ENCODE data around the gene GOLGA6L7.

DNA sequence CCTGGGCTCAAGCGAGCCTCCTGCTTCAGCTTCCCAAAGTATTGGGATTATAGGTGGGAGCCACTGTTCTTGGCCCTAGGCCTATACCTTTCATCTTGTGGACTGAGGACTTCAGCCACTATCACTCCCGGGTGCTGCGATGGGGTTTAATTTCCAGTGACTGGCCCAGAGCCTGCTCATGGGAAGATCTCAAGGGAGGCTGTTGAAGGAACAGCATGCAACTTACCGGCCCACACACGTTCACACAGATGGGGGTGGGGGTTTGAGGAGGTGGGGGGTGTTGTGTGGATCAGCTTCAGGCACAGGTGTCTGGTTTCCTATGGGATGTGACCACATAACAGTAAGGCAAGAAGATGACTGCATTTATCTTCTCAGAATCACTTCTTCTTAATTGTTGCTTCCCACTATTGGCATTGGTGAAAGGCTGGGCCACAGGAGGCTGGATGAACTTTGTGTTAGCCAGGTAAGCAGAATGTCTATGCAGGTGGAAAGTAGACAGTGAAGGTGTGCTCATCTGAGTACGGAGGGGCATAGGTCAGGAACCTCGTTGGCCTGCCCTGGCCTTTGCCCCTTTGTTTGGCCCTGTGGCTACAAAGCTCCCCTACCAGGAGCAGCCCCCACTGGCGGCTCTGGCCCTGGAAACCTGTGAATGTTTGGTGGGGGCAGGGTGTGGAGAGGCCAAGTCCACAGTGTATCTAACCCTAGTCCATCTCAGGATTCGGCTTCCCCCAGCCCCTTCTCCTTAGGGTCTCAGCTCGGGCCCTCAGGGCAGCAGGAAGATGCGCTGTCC, 35.9 kb upstream of the GOLGA6L7 start:
- no peak for TF ChIP-seq NR3C1 (IDR thresholded peaks at IDR 0.05)
- no peak for TF ChIP-seq JUN (IDR thresholded peaks at IDR 0.05)
- no peak for TF ChIP-seq RCOR1 (IDR thresholded peaks at IDR 0.05; ENCODE audit: low read depth, low read length)
- TF ChIP-seq CHD4 (IDR thresholded peaks at IDR 0.05; ENCODE audit: borderline replicate concordance), result no peak
- no peak for TF ChIP-seq RAD21 (conservative IDR thresholded peaks at IDR 0.05 in 1 of 2, IDR thresholded peaks at IDR 0.05 in 1 of 2)
- TF ChIP-seq, protein P1, sequence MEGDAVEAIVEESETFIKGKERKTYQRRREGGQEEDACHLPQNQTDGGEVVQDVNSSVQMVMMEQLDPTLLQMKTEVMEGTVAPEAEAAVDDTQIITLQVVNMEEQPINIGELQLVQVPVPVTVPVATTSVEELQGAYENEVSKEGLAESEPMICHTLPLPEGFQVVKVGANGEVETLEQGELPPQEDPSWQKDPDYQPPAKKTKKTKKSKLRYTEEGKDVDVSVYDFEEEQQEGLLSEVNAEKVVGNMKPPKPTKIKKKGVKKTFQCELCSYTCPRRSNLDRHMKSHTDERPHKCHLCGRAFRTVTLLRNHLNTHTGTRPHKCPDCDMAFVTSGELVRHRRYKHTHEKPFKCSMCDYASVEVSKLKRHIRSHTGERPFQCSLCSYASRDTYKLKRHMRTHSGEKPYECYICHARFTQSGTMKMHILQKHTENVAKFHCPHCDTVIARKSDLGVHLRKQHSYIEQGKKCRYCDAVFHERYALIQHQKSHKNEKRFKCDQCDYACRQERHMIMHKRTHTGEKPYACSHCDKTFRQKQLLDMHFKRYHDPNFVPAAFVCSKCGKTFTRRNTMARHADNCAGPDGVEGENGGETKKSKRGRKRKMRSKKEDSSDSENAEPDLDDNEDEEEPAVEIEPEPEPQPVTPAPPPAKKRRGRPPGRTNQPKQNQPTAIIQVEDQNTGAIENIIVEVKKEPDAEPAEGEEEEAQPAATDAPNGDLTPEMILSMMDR (IDR thresholded peaks at IDR 0.05), result no peak
- TF ChIP-seq, protein P2, sequence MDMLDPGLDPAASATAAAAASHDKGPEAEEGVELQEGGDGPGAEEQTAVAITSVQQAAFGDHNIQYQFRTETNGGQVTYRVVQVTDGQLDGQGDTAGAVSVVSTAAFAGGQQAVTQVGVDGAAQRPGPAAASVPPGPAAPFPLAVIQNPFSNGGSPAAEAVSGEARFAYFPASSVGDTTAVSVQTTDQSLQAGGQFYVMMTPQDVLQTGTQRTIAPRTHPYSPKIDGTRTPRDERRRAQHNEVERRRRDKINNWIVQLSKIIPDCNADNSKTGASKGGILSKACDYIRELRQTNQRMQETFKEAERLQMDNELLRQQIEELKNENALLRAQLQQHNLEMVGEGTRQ (IDR thresholded peaks at IDR 0.05), result no peak
- no peak for TF ChIP-seq SMC3 (IDR thresholded peaks at IDR 0.05)
- TF ChIP-seq BHLHE40 (IDR thresholded peaks at IDR 0.05; ENCODE audit: low read depth, low read length), result no peak
- TF ChIP-seq POLR2AphosphoS2 (conservative IDR thresholded peaks at IDR 0.05; ENCODE audit: low read length), result no peak
